Measurements from ENCODE around the gene PAX7. TPM values are rescaled to one million over a fixed set of nuclear protein-coding genes. Genes with fewer than 3 reads are reported as not detected.

Gene PAX7
- total RNA-seq, 2 experiments from 2014 or later, result not detected

- no peak overlapping the region for H3K27ac Mint-ChIP-seq
Measured at GRCh38 chr1:18770799-18771198, 140.2 kb downstream of the PAX7 start.

GRCh38 chr1:18773753-18774152, 143.1 kb downstream of the PAX7 start:
- Mint-ChIP-seq H3K4me3 (no peak overlapping the region), H3K27ac (no peak overlapping the region), H3K9me3 (no peaks in the 10 kb centered on the region), H3K36me3 (ENCODE audit: low read depth) (no peaks in the 10 kb centered on the region), H3K4me1 (no peaks in the 10 kb centered on the region), H3K27me3 (peaks cover 17% of the 10 kb centered on the region)
- CTCF ChIA-PET, result no interaction called here
- DNase-seq, result no peak
- POLR2A ChIA-PET, result no interaction called here

More at GRCh38 chr1:18770799-18771198, 140.2 kb downstream of the PAX7 start:
- Mint-ChIP-seq H3K4me1 (no peaks in the 10 kb centered on the region), H3K4me3 (no peak overlapping the region), H3K27me3 (peaks cover 14% of the 10 kb centered on the region), H3K9me3 (no peaks in the 10 kb centered on the region), H3K36me3 (ENCODE audit: low read depth) (no peaks in the 10 kb centered on the region)
- CTCF ChIA-PET, result no interaction called here
- POLR2A ChIA-PET, result no interaction called here
- no peak for DNase-seq

GRCh38 chr1:18775341-18775740, 144.7 kb downstream of the PAX7 start:
- ChIA-PET POLR2A (no interaction called here), CTCF (no interaction called here)
- peaks cover 20% of the 10 kb centered on the region for H3K27me3 Mint-ChIP-seq
- H3K27ac Mint-ChIP-seq, result no peak overlapping the region
- H3K4me1 Mint-ChIP-seq, result no peaks in the 10 kb centered on the region
- no peaks in the 10 kb centered on the region for H3K36me3 Mint-ChIP-seq (ENCODE audit: low read depth)
- no peak for DNase-seq
- no peaks in the 10 kb centered on the region for H3K9me3 Mint-ChIP-seq
- H3K4me3 Mint-ChIP-seq, result no peak overlapping the region

GRCh38 chr1:18776777-18777176, 146.1 kb downstream of the PAX7 start:
- CTCF ChIA-PET, result no interaction called here
- Mint-ChIP-seq H3K4me3 (no peak overlapping the region), H3K4me1 (no peaks in the 10 kb centered on the region), H3K27ac (no peak overlapping the region), H3K9me3 (no peaks in the 10 kb centered on the region), H3K27me3 (peaks cover 17% of the 10 kb centered on the region), H3K36me3 (ENCODE audit: low read depth) (no peaks in the 10 kb centered on the region)
- no peak for DNase-seq
- POLR2A ChIA-PET, result no interaction called here

GRCh38 chr1:18778437-18778836, 147.8 kb downstream of the PAX7 start:
- no peak for DNase-seq
- Mint-ChIP-seq H3K36me3 (ENCODE audit: low read depth) (no peaks in the 10 kb centered on the region), H3K27ac (no peak overlapping the region), H3K4me1 (no peaks in the 10 kb centered on the region), H3K4me3 (no peak overlapping the region), H3K9me3 (no peaks in the 10 kb centered on the region), H3K27me3 (peaks cover 19% of the 10 kb centered on the region)
- POLR2A ChIA-PET, result no interaction called here
- CTCF ChIA-PET, result no interaction called here

- Mint-ChIP-seq H3K9me3 (no peaks in the 10 kb centered on the region), H3K27me3 (peaks cover 23% of the 10 kb centered on the region), H3K27ac (no peak overlapping the region), H3K36me3 (ENCODE audit: low read depth) (no peaks in the 10 kb centered on the region), H3K4me1 (no peaks in the 10 kb centered on the region), H3K4me3 (no peak overlapping the region)
- ChIA-PET CTCF (interaction anchor here (1.4 kb wide), 1 partner anchor 94 kb away, joined by 4 read pairs; no protein-coding TSS in a partner anchor), POLR2A (no interaction called here)
- no peak for DNase-seq
Measured at GRCh38 chr1:18781031-18781430, 150.4 kb downstream of the PAX7 start.

- Mint-ChIP-seq H3K9me3 (no peaks in the 10 kb centered on the region), H3K4me3 (no peak overlapping the region), H3K27me3 (peaks cover 19% of the 10 kb centered on the region), H3K27ac (no peak overlapping the region), H3K4me1 (no peaks in the 10 kb centered on the region), H3K36me3 (ENCODE audit: low read depth) (no peaks in the 10 kb centered on the region)
- ChIA-PET POLR2A (no interaction called here), CTCF (no interaction called here)
- no peak for DNase-seq
Measured at GRCh38 chr1:18783705-18784481, 153.2 kb downstream of the PAX7 start.

- Mint-ChIP-seq H3K4me1 (no peaks in the 10 kb centered on the region), H3K9me3 (no peaks in the 10 kb centered on the region), H3K27ac (no peak overlapping the region), H3K4me3 (no peak overlapping the region), H3K27me3 (peaks cover 15% of the 10 kb centered on the region), H3K36me3 (ENCODE audit: low read depth) (no peaks in the 10 kb centered on the region)
- ChIA-PET POLR2A (no interaction called here), CTCF (no interaction called here)
- DNase-seq, result no peak
Measured at GRCh38 chr1:18784482-18784831, 153.8 kb downstream of the PAX7 start.

GRCh38 chr1:18786149-18786548, 155.5 kb downstream of the PAX7 start:
- no peaks in the 10 kb centered on the region for H3K9me3 Mint-ChIP-seq
- ChIA-PET POLR2A (no interaction called here), CTCF (no interaction called here)
- H3K4me3 Mint-ChIP-seq, result no peak overlapping the region
- no peaks in the 10 kb centered on the region for H3K4me1 Mint-ChIP-seq
- H3K27me3 Mint-ChIP-seq, result peaks cover 20% of the 10 kb centered on the region
- H3K27ac Mint-ChIP-seq, result no peak overlapping the region
- no peak for DNase-seq
- H3K36me3 Mint-ChIP-seq (ENCODE audit: low read depth), result no peaks in the 10 kb centered on the region

- no peaks in the 10 kb centered on the region for H3K9me3 Mint-ChIP-seq
- no peak overlapping the region for H3K27ac Mint-ChIP-seq
- ChIA-PET CTCF (no interaction called here), POLR2A (no interaction called here)
- no peaks in the 10 kb centered on the region for H3K36me3 Mint-ChIP-seq (ENCODE audit: low read depth)
- H3K4me1 Mint-ChIP-seq, result no peaks in the 10 kb centered on the region
- H3K27me3 Mint-ChIP-seq, result peaks cover 21% of the 10 kb centered on the region
- no peak for DNase-seq
- no peak overlapping the region for H3K4me3 Mint-ChIP-seq
Measured at GRCh38 chr1:18787825-18788385, 157.3 kb downstream of the PAX7 start.

GRCh38 chr1:18789246-18789645, 158.6 kb downstream of the PAX7 start:
- H3K27me3 Mint-ChIP-seq, result peaks cover 19% of the 10 kb centered on the region
- no peaks in the 10 kb centered on the region for H3K4me1 Mint-ChIP-seq
- H3K4me3 Mint-ChIP-seq, result no peak overlapping the region
- CTCF ChIA-PET, result no interaction called here
- H3K9me3 Mint-ChIP-seq, result no peaks in the 10 kb centered on the region
- H3K27ac Mint-ChIP-seq, result no peak overlapping the region
- no peaks in the 10 kb centered on the region for H3K36me3 Mint-ChIP-seq (ENCODE audit: low read depth)
- POLR2A ChIA-PET, result no interaction called here
- no peak for DNase-seq

- CTCF ChIA-PET, result no interaction called here
- no peaks in the 10 kb centered on the region for H3K9me3 Mint-ChIP-seq
Measured at GRCh38 chr1:18792747-18793146, 162.1 kb downstream of the PAX7 start.

GRCh38 chr1:18793164-18793563, 162.5 kb downstream of the PAX7 start:
- H3K27me3 Mint-ChIP-seq, result peaks cover 14% of the 10 kb centered on the region
- no peaks in the 10 kb centered on the region for H3K4me1 Mint-ChIP-seq
- no peak overlapping the region for H3K27ac Mint-ChIP-seq
- ChIA-PET CTCF (no interaction called here), POLR2A (no interaction called here)
- H3K36me3 Mint-ChIP-seq (ENCODE audit: low read depth), result no peaks in the 10 kb centered on the region
- H3K9me3 Mint-ChIP-seq, result no peaks in the 10 kb centered on the region
- no peak overlapping the region for H3K4me3 Mint-ChIP-seq
- no peak for DNase-seq

More at GRCh38 chr1:18792747-18793146, 162.1 kb downstream of the PAX7 start:
- Mint-ChIP-seq H3K4me3 (no peak overlapping the region), H3K36me3 (ENCODE audit: low read depth) (no peaks in the 10 kb centered on the region), H3K27me3 (peaks cover 14% of the 10 kb centered on the region), H3K4me1 (no peaks in the 10 kb centered on the region), H3K27ac (no peak overlapping the region)
- POLR2A ChIA-PET, result no interaction called here
- no peak for DNase-seq

- ChIA-PET CTCF (no interaction called here), POLR2A (no interaction called here)
- Mint-ChIP-seq H3K4me1 (no peaks in the 10 kb centered on the region), H3K27ac (no peak overlapping the region), H3K27me3 (peaks cover 12% of the 10 kb centered on the region), H3K9me3 (no peaks in the 10 kb centered on the region), H3K4me3 (no peak overlapping the region), H3K36me3 (ENCODE audit: low read depth) (no peaks in the 10 kb centered on the region)
- DNase-seq, result no peak
Measured at GRCh38 chr1:18794051-18794450, 163.4 kb downstream of the PAX7 start.
